Mucosa of descending colon (tissue), 3 donors: ENCODE results near the gene ANKRD6. TPM values are rescaled to one million over a fixed set of nuclear protein-coding genes. Genes with fewer than 3 reads are reported as not detected.

Experiments used
- ATAC-seq: fragments of 200-7000 bp; cut with Tn5 transposase; one replicate; pipeline ENCODE4 v1.9.1; 2020; ENCODE audit warnings: mild to moderate bottlenecking, moderate library complexity
- DNase-seq, 3 donors: peaks; one replicate each; pipeline ENCODE4 v3.0.0-alpha.2; 2020
- H3K36me3 ChIP-seq: fragments of 200-600 bp; one replicate; pipeline ENCODE4 v1.8.0; 2021; ENCODE audit warnings: low read depth, mild to moderate bottlenecking
- H3K4me1 ChIP-seq: fragments of 200-600 bp; one replicate; pipeline ENCODE4 v1.8.0; 2021; ENCODE audit warnings: low read depth, mild to moderate bottlenecking
- H3K4me3 ChIP-seq: fragments of 200-600 bp; one replicate; pipeline ENCODE4 v1.8.0; 2021; ENCODE audit warnings: mild to moderate bottlenecking
- H3K9me3 ChIP-seq: fragments of 200-600 bp; one replicate; pipeline ENCODE4 v1.8.0; 2021; ENCODE audit warnings: mild to moderate bottlenecking
- CTCF ChIP-seq: fragments of 200-600 bp; IDR thresholded peaks from one replicate; pipeline ENCODE4 v1.8.0; 2022; ENCODE audit warnings: antibody characterized with exemption, mild to moderate bottlenecking
- intact Hi-C, 2 donors: fragments of 100-400 bp; cut with DNase I in 1 of 2; cut with micrococcal nuclease in 1 of 2; formaldehyde crosslinking; loops; one replicate each; pipeline versions ENCODE4 v1.11.0 to v1.11.1; 2022; cut with DNase I, micrococcal nuclease
- long read RNA-seq, 2 donors: library from polyadenylated mRNA; unstranded; transcript quantifications; one replicate each; pipeline ENCODE4 v2.0.0, GENCODE V29; 2019 to 2021
- total RNA-seq, 3 donors: library from RNA; stranded (reverse); fragmentation: NEBNext Ultra II Directional in 2 of 3; extraction: Animal tissue kit (Norgen Biotek cat#: 25700) in 2 of 3; gene quantifications; one replicate each; pipeline versions ENCODE4 v1.2.1 to v1.2.4, GENCODE V29; 2021 to 2023
- donor health status: DM: no; HTN: no; CAD: no; lungs with moderate emphysema.
- donor health status: DM: no; HTN: no; CAD: no.
- donor health status: DM: no; HTN: yes; CAD: no.

Gene ANKRD6
- total RNA-seq = 10 to 100 TPM in 1 of 3 donors, 1 to 10 TPM in 2; 1.8 to 10.9 (median 2.8) TPM
- long read RNA-seq, donor 1, partial matches to known transcripts = 0 of 8 reads
- long read RNA-seq, donor 1, other reads (novel, unspliced or antisense) = 5 of 8 reads
- long read RNA-seq, donor 2 = 0 reads

- Histone ChIP-seq H3K36me3 (no peaks in the 10 kb centered on the region), H3K4me3 (peak within 1 kb of the TSS; percentile 38), H3K4me1 (peaks cover 7% of the 10 kb centered on the region), H3K9me3 (no peaks in the 10 kb centered on the region)
- intact Hi-C loops = loop anchor here in 1 of 2 donors (5.0 kb wide), 1 partner anchor 179 kb away; no protein-coding TSS in a partner anchor
- ATAC-seq (peak; percentile 99), DNase-seq (peak; percentile 77 to 86 (median 86))
- TF ChIP-seq CTCF = peak; percentile 89
These were observed at the start of gene ANKRD6 for GRCh38 chr6:89432875-89433251. TSS of gene ANKRD6 (plus strand) at chr6:89433152. CDS start at chr6:89566977, 133,825 bp downstream.

GRCh38 chr6:89385156-89385667 is 47.7 kb upstream of the ANKRD6 start:
- TF ChIP-seq CTCF = no peak
- intact Hi-C loops = no loop called here
- no peaks in the 10 kb centered on the region for H3K9me3 ChIP-seq
- H3K4me1 ChIP-seq = no peaks in the 10 kb centered on the region
- ATAC-seq (no peak), DNase-seq (no peak)
- no peak overlapping the region for H3K4me3 ChIP-seq
- no peaks in the 10 kb centered on the region for H3K36me3 ChIP-seq

GRCh38 chr6:89385846-89386245 is 47.1 kb upstream of the ANKRD6 start:
- DNase-seq (no peak), ATAC-seq (no peak)
- no peak overlapping the region for H3K4me3 ChIP-seq
- H3K4me1 ChIP-seq = no peaks in the 10 kb centered on the region
- no peaks in the 10 kb centered on the region for H3K9me3 ChIP-seq
- TF ChIP-seq CTCF = no peak
- intact Hi-C loops = no loop called here
- H3K36me3 ChIP-seq = no peaks in the 10 kb centered on the region

GRCh38 chr6:89386917-89387491 is 45.9 kb upstream of the ANKRD6 start:
- intact Hi-C loops = no loop called here
- ATAC-seq (no peak), DNase-seq (no peak)
- no peak for TF ChIP-seq CTCF
- H3K36me3 ChIP-seq = no peaks in the 10 kb centered on the region
- no peaks in the 10 kb centered on the region for H3K4me1 ChIP-seq
- no peaks in the 10 kb centered on the region for H3K9me3 ChIP-seq
- H3K4me3 ChIP-seq = no peak overlapping the region

GRCh38 chr6:89387516-89388201 is 45.3 kb upstream of the ANKRD6 start:
- H3K4me1 ChIP-seq = no peaks in the 10 kb centered on the region
- H3K36me3 ChIP-seq = no peaks in the 10 kb centered on the region
- ATAC-seq = no peak
- TF ChIP-seq CTCF = no peak
- no peak for DNase-seq
- no peak overlapping the region for H3K4me3 ChIP-seq
- H3K9me3 ChIP-seq = no peaks in the 10 kb centered on the region
- intact Hi-C loops = no loop called here
